Breast epithelium (tissue), 4 donors: Measurements from ENCODE around the gene AMER3. TPM values are rescaled to one million over a fixed set of nuclear protein-coding genes. Genes with fewer than 3 reads are reported as not detected.
A peak's percentile ranks its signal among the peaks of the same experiment; 100 is the strongest.

Experiments
- DNase-seq, 2 donors: peaks; one replicate each; pipeline ENCODE4 v3.0.0-alpha.2; 2019; ENCODE audit warnings: low spot score in 2 of 2
- H3K27ac ChIP-seq, 2 donors: fragments of 200-600 bp; sonication (generic) in 1 of 2; one replicate each; pipeline ENCODE4 v1.5.1; 2016 to 2019; ENCODE audit warnings: mild to moderate bottlenecking in 1 of 2
- H3K27me3 ChIP-seq, 2 donors: fragments of 200-600 bp; sonication (generic) in 1 of 2; one replicate each; pipeline versions ENCODE4 v1.5.1 to v1.6.0; 2017 to 2019; ENCODE audit warnings: control low read depth in 1 of 2, mild to moderate bottlenecking in 1 of 2
- H3K36me3 ChIP-seq: fragments of 200-600 bp; one replicate; pipeline ENCODE4 v1.5.1; 2019
- H3K4me1 ChIP-seq, 2 donors: fragments of 200-600 bp; sonication (generic); one replicate each; pipeline ENCODE4 v1.5.1; 2016 to 2019; ENCODE audit warnings: control low read depth in 1 of 2
- H3K4me3 ChIP-seq, 3 donors: fragments of 200-600 bp; sonication (generic); 1 replicate in 2 of 3; 2 replicates in 1 of 3; pipeline ENCODE4 v1.5.1; 2016 to 2019; ENCODE audit warnings: mild to moderate bottlenecking in 3 of 3, moderate library complexity in 2 of 3
- H3K9me3 ChIP-seq, 2 donors: fragments of 200-600 bp; sonication (generic) in 1 of 2; one replicate each; pipeline ENCODE4 v1.5.1; 2016 to 2019; ENCODE audit warnings: control low read depth in 1 of 2
- POLR2A ChIP-seq: fragments of 450-650 bp; IDR thresholded peaks from one replicate; pipeline ENCODE4 v1.6.1; 2016; ENCODE audit warnings: antibody characterized with exemption, mild to moderate bottlenecking, moderate library complexity
- POLR2AphosphoS5 ChIP-seq, 3 donors: sonication (generic); formaldehyde crosslinking; IDR thresholded peaks; one replicate each; pipeline ENCODE4 v1.6.1; 2017; ENCODE audit warnings: antibody characterized with exemption in 3 of 3
- intact Hi-C: fragments of 100-400 bp; cut with DNase I; formaldehyde crosslinking; loops from one replicate; pipeline ENCODE4 v1.15.1; 2023; ENCODE audit warnings: low total_unique reads
- total RNA-seq, 3 donors: library from RNA; depleted of rRNA; stranded (reverse); fragments of >200 nt; gene quantifications; one replicate each; pipeline ENCODE4 v1.1.0, GENCODE V29; 2016
- TF ChIP-seq, protein P1 (sequence below), 3 donors: fragments of 450-650 bp; IDR thresholded peaks; one replicate each; pipeline ENCODE4 v1.5.1; 2016 to 2017; ENCODE audit warnings: antibody characterized with exemption in 3 of 3, mild to moderate bottlenecking in 3 of 3, moderate library complexity in 3 of 3

AMER3 gene
- total RNA-seq, 3 donors from 2014 or later = not detected

DNA sequence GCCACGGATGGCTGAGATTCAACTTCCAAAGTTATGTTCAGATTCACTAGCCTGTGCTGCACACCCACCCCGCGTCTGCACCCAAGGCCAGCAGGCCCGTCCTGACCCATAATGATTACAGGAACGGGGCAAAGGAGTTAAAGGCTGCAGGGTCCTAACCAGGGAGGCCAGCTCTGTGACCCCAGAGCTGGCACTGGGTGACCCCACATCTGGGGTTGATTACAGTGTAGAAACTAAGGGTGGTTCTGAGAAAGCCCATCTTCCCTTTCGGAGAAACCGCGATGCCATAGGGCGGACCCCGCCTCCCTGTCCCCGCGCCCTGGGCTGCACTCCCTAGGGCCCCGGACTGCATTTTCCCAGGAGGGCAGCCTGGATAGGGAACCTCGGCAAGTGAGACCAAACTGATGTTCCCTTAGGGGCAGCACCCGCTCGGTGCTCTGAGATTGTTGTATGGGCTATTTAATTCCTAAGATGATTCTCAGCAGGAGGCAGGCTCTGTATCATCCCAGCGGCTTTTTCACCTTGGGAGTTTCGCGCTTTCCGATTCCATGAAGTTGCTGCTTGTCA, 28.6 kb upstream of the AMER3 start:
- no peak for DNase-seq
- H3K36me3 ChIP-seq = no peaks in the 10 kb centered on the region
- H3K4me3 ChIP-seq = peak overlapping the region; percentile 44 to 70 (median 59)
- no peak for TF ChIP-seq POLR2AphosphoS5 (IDR thresholded peaks at IDR 0.05)
- no peak for TF ChIP-seq POLR2A
- TF ChIP-seq, protein P1, sequence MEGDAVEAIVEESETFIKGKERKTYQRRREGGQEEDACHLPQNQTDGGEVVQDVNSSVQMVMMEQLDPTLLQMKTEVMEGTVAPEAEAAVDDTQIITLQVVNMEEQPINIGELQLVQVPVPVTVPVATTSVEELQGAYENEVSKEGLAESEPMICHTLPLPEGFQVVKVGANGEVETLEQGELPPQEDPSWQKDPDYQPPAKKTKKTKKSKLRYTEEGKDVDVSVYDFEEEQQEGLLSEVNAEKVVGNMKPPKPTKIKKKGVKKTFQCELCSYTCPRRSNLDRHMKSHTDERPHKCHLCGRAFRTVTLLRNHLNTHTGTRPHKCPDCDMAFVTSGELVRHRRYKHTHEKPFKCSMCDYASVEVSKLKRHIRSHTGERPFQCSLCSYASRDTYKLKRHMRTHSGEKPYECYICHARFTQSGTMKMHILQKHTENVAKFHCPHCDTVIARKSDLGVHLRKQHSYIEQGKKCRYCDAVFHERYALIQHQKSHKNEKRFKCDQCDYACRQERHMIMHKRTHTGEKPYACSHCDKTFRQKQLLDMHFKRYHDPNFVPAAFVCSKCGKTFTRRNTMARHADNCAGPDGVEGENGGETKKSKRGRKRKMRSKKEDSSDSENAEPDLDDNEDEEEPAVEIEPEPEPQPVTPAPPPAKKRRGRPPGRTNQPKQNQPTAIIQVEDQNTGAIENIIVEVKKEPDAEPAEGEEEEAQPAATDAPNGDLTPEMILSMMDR (IDR thresholded peaks at IDR 0.05) = no peak
- peaks cover 0 to 3% of the 10 kb centered on the region in 2 donors for H3K27me3 ChIP-seq
- intact Hi-C loops = loop anchor here (1.0 kb wide), 1 partner anchor 42 kb away; no protein-coding TSS in a partner anchor
- peak overlapping the region; percentile 53 to 65 for H3K27ac ChIP-seq
- peaks cover 0 to 7% of the 10 kb centered on the region in 2 donors for H3K4me1 ChIP-seq
- H3K9me3 ChIP-seq = peaks cover 0 to 5% of the 10 kb centered on the region in 2 donors

DNA sequence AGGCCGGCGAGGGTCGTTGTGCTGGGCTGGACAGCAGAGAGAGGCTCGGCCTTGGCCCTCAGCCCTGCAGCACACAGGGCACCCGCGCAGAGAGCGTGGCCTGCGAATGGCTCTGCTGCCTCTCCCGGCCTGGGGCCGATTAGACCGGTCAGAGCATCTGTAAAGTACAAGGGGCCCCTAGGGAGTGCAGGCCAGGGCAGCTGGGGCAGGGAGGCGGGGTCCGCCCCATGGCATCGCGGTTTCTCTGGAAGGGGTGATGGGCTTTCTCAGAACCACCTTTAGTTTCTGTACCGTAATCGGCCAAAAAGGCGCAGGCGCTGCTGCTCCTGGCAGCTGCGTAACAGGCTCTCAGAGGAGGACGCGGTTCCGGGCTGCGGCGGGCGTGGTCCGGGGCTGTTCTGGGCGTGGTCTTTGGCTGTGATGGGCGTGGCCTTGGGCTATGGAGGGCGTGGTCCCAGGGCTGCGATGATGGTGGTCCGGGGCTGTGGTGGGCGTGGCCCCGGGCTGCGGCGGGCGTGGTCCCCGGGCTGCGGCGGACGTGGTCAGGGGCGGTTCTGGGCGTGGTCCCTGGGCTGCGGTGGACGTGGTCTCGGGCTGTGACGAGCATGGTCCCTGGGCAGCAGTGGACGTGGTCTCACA, 27.9 kb upstream of the AMER3 start:
- H3K9me3 ChIP-seq = no peaks in the 10 kb centered on the region
- TF ChIP-seq, protein P1 (IDR thresholded peaks at IDR 0.05) = no peak
- TF ChIP-seq POLR2A (no peak), POLR2AphosphoS5 (IDR thresholded peaks at IDR 0.05) (no peak)
- H3K4me1 ChIP-seq = peaks cover 0 to 7% of the 10 kb centered on the region in 2 donors
- peaks cover 0 to 3% of the 10 kb centered on the region in 2 donors for H3K27me3 ChIP-seq
- no peaks in the 10 kb centered on the region for H3K36me3 ChIP-seq
- peak overlapping the region; percentile 56 to 65 for H3K27ac ChIP-seq
- H3K4me3 ChIP-seq = peak overlapping the region; percentile 44 to 70 (median 59)
- intact Hi-C loops = no loop called here
- DNase-seq = peak; percentile 67 to 73

DNA sequence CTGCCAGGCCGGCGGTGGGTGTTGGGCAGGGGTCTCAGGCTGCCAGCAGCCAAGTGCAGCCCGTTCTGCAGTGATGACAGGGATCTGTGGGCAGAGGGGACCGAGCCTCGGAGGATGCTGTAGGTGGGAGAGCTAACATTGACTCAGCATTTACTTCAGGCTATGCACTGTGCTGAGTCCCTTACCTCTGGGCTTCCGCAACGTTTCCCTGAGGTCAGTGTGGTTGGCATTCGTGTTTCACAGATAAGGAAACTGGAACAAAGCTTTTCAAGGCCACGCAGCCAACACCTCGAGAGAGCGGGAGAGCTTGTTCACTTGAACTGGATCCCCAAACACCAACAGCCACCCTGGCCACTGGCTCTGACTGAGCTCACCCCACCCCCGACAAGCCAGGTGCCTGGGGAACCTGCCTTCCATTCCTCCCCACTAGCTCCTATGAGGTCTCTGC, 27.3 kb upstream of the AMER3 start:
- no peak for TF ChIP-seq POLR2A
- no peak for TF ChIP-seq POLR2AphosphoS5 (IDR thresholded peaks at IDR 0.05)
- TF ChIP-seq, protein P1 (IDR thresholded peaks at IDR 0.05) = no peak
- peaks cover 0 to 3% of the 10 kb centered on the region in 2 donors for H3K27me3 ChIP-seq
- peak overlapping the region in 1 of 2 donors; percentile 56 for H3K27ac ChIP-seq
- H3K9me3 ChIP-seq = no peaks in the 10 kb centered on the region
- H3K36me3 ChIP-seq = no peaks in the 10 kb centered on the region
- DNase-seq = no peak
- H3K4me1 ChIP-seq = peaks cover 0 to 7% of the 10 kb centered on the region in 2 donors
- H3K4me3 ChIP-seq = peak overlapping the region in 2 of 3 donors; percentile 59 to 70
- intact Hi-C loops = no loop called here

DNA sequence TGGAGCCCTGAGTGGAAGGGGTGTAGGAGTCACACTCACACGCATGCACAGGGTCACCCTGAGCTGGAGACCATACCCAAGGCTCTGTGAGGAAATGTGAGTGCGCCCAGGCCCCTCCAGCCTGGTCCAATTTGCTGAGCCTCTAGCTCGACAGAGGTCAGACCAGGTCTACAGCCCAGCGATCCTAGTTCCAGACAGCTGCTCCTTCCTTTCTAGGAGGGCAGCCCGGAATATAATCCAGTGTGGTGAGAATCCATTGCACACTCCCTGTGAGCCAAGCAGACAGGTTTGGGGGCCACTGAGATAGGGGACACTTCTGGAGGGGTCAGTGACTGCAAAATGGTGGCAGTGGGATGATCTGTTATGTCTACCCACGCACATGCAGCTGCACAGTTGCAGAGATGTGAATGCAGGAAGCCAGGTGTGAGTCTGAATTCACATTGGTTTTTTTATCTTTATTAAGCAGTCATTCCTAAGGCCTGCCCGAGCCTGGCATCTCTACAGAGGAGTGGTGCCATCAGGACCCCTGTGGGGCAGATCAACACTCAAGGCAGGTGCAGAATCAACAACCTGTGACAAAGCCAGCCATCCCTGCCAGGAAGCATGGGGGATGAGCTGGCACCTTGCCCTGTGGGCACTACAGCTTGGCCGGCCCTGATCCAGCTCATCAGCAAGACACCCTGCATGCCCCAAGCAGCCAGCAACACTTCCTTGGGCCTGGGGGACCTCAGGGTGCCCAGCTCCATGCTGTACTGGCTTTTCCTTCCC, 26.6 kb upstream of the AMER3 start, which contains the start of gene GPR148:
TSS of gene GPR148 (plus strand) at position 522 of the 768 bp plus-strand sequence. CDS start at position 604, 82 bp downstream.
- Histone ChIP-seq H3K36me3 (no peaks in the 10 kb centered on the region), H3K27ac (peak within 1 kb of the TSS in 1 of 2 donors; percentile 56), H3K9me3 (no peaks in the 10 kb centered on the region), H3K27me3 (peaks cover 0 to 3% of the 10 kb centered on the region in 2 donors), H3K4me1 (peaks cover 0 to 7% of the 10 kb centered on the region in 2 donors), H3K4me3 (peak within 1 kb of the TSS in 2 of 3 donors; percentile 59 to 70)
- TF ChIP-seq POLR2AphosphoS5 (IDR thresholded peaks at IDR 0.05) (no peak), POLR2A (no peak)
- TF ChIP-seq, protein P1 (IDR thresholded peaks at IDR 0.05) = no peak
- intact Hi-C loops = no loop called here
- no peak for DNase-seq
